Left renal pelvis (tissue), 4 donors: ENCODE measurements around the gene C15orf61. TPM values are rescaled to one million over a fixed set of nuclear protein-coding genes. Genes with fewer than 3 reads are reported as not detected.

ENCODE experiments used
- DNase-seq, 4 donors: peaks; one replicate each; pipeline ENCODE4 v3.0.0-alpha.2; 2013; ENCODE audit warnings: low read depth in 4 of 4, low spot score in 3 of 4
- polyA plus RNA-seq, 4 donors: library from polyadenylated mRNA; unstranded; fragments of 120-200 nt; gene quantifications; one replicate each; pipeline ENCODE4 v1.2.1, GENCODE V29; 2013; ENCODE audit not compliant: insufficient read length in 4 of 4

Gene C15orf61
- polyA plus RNA-seq, 4 donors: 7.2 to 8.0 (median 7.5) TPM

GRCh38 chr15:67512933-67513714 lies 7.8 kb upstream of the C15orf61 start:
- DNase-seq: no peak

- DNase-seq: no peak
Measured at GRCh38 chr15:67515090-67515489, 5.8 kb upstream of the C15orf61 start.

- DNase-seq: no peak
Measured at GRCh38 chr15:67515557-67515956, 5.4 kb upstream of the C15orf61 start.

- no peak for DNase-seq
Measured at GRCh38 chr15:67520321-67521028, 456 bp upstream of the C15orf61 start.

- no peak for DNase-seq
Measured at GRCh38 chr15:67521783-67522568, 1.0 kb downstream of the C15orf61 start.

- no peak for DNase-seq
Measured at GRCh38 chr15:67523330-67523729, 2.4 kb downstream of the C15orf61 start.

- no peak for DNase-seq
Measured at GRCh38 chr15:67524235-67524634, 3.3 kb downstream of the C15orf61 start.

GRCh38 chr15:67528513-67528912 lies 7.6 kb downstream of the C15orf61 start:
- DNase-seq: no peak

- no peak for DNase-seq
Measured at GRCh38 chr15:67531379-67531914, 10.5 kb downstream of the C15orf61 start.

- no peak for DNase-seq
Measured at GRCh38 chr15:67533873-67534272, 12.9 kb downstream of the C15orf61 start.

GRCh38 chr15:67534360-67534759 lies 13.4 kb downstream of the C15orf61 start:
- no peak for DNase-seq

- no peak for DNase-seq
Measured at GRCh38 chr15:67537771-67538170, 16.8 kb downstream of the C15orf61 start.

GRCh38 chr15:67542420-67543347 lies 21.8 kb downstream of the C15orf61 start, which contains the start of gene MAP2K5:
Gene MAP2K5 (plus strand): TSS chr15:67542703. CDS start chr15:67543336, 633 bp downstream.
- peak in 2 of 4 donors; percentile 50 to 61 for DNase-seq

GRCh38 chr15:67543348-67543718 lies 22.4 kb downstream of the C15orf61 start:
- DNase-seq: peak in 1 of 4 donors; percentile 6

GRCh38 chr15:67544475-67544874 lies 23.5 kb downstream of the C15orf61 start:
- no peak for DNase-seq

GRCh38 chr15:67545864-67546263 lies 24.9 kb downstream of the C15orf61 start:
- DNase-seq: no peak

- DNase-seq: no peak
Measured at GRCh38 chr15:67547064-67547463, 26.1 kb downstream of the C15orf61 start.

- no peak for DNase-seq
Measured at GRCh38 chr15:67547836-67548235, 26.9 kb downstream of the C15orf61 start.

GRCh38 chr15:67548236-67548852 lies 27.4 kb downstream of the C15orf61 start:
- DNase-seq: no peak
